DMS153 treated with DMSO at 0.1 percent for 48 hours (cell line): ENCODE measurements around the gene GGT5.
A peak's percentile ranks its signal among the peaks of the same experiment; 100 is the strongest.
"Not testable (repeated sequence)": the region's sequence is repeated elsewhere in the genome, so short reads cannot be mapped to it uniquely, and the experiment has no call there.

Source experiments
- DNase-seq: peaks from one replicate; lab custom pipeline; 2025; ENCODE audit not compliant: unreplicated experiment; lab: John Stamatoyannopoulos, UW

GGT5 gene

DNA sequence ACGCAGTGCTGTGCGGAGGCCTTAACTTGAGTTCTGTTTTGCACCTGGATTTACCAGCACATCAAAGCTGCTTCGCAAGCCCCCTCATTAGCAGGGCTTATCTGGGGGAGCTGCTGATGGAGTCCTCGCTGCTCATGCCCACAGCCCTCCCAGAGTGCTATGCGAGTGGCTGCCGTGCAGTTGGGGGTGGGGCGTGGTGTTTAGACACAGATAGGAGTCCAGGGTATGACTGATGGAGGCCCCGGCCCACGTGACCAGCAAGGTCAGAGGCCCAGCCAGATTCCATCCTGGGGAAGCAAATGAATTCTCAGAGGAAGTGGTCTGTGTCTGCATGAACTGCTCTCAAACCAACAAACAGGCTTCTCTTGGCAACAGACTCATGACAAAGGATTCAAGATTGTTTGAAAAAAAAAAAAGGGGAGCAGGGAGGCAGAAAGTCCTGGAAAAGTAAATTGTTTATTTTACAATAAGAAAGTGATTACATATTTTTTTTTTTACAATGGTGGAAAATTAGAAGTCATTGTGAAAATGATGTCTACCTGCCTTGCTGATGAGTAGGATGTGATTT, 19.5 kb upstream of the GGT5 start:
- not testable (repeated sequence) for DNase-seq

DNA sequence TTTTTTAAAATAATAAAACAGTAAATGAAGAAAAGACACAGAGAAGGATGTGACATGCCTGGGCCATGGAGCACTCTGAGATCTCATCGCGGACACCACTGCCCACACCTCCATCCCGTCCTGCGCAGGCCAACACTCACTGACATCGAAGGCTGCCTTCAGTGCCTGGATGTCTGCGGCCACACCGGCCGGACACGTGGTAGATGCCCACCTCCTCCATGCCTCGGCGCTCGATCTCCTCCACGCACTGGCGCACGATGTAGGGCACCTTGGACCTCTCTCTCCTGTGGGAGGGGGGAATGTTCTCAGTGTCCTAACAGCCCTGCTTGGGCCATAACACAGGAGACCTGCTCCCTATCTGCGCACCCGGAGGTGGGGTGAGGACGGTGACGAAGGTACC, 18.6 kb upstream of the GGT5 start:
- DNase-seq = not testable (repeated sequence)

- not testable (repeated sequence) for DNase-seq
Measured at GRCh38 chr22:24262185-24262749, 17.4 kb upstream of the GGT5 start.

GRCh38 chr22:24259459-24259858, 14.6 kb upstream of the GGT5 start:
- DNase-seq = not testable (repeated sequence)

GRCh38 chr22:24256736-24257135, 11.9 kb upstream of the GGT5 start:
- not testable (repeated sequence) for DNase-seq

DNA sequence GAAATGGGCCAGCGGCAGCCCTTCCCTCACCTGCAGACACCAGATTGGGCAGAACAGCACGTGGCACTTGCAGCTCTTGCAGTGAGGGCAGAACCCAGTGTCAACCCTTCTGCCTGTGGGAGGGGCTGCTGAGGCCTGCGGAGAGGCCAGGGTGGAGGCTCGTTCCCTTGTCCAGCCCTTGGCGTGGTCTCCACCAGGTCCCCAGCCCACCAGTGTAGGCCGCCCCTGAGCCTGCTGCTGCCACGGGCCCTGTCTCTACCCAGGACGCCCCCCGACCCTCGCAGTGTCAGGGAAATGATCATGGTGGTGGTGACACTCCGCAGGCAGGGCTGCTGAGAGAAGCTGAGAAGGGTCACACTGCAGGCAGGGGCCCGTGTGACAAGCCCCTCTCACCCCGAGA, 11.3 kb upstream of the GGT5 start:
- not testable (repeated sequence) for DNase-seq

DNA sequence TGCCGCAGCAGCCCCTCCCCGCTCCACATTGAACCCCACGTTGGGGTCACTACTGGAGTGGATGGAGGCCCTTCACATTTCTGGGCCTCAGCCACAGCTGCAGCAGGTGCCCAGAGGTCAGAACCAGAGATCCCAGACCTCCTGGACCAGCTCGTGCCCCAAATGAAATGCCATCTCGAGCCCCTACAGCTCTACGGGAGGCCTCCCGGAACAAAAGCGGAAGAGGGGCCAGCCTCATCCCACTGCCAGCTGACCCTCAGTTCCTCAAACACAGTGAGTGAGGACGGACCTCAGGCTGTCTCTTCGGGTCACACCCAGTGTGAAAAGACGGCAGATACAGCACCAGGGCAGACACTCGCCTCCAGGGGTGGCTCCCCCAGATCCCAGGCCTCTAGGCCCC, 8.2 kb upstream of the GGT5 start:
- not testable (repeated sequence) for DNase-seq

DNA sequence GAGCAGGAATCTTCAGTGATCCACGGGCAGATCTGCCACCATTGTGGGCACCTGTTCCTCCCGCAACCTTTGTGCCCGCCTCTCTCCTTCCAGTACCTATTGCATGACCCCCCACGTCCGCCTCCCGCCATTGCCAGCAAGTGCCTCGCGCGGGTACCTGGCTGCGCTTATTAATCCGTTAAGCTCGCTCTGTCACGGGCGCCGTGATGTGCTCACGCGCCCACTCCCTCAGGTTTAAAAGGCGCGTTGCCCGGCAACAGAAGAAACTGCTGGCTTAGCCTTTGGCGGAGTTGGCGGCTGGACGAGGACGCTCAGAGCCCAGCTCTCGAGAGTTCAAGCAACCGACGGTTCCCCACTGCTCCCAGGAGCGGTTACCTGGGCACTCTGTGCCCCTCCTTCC, 6.4 kb upstream of the GGT5 start:
- DNase-seq = not testable (repeated sequence)

DNA sequence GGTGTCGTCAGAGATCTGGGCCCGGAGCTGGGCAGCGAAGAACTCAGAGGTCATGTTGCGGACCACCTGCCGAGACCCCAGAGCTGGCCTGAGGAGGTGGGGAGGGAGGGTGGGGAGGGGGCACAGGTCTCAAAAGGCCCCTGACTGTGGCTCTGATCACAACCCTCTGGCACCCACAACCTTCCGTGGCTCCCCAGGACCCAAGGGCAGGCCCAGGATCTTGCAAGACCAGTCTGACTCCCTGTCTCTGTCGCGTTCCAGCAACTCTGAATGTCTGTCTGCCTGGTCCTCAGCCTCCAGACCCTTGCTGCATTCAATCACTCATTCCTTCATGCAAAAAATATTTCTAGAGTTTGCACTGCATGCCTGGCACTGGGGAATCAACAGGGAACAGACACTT, 4.5 kb upstream of the GGT5 start:
- not testable (repeated sequence) for DNase-seq

GRCh38 chr22:24248611-24249010, 3.7 kb upstream of the GGT5 start:
- not testable (repeated sequence) for DNase-seq

- DNase-seq = peak; percentile 13
Measured at GRCh38 chr22:24247564-24248344, 2.9 kb upstream of the GGT5 start.

GRCh38 chr22:24247011-24247507, 2.2 kb upstream of the GGT5 start:
- no peak for DNase-seq

DNA sequence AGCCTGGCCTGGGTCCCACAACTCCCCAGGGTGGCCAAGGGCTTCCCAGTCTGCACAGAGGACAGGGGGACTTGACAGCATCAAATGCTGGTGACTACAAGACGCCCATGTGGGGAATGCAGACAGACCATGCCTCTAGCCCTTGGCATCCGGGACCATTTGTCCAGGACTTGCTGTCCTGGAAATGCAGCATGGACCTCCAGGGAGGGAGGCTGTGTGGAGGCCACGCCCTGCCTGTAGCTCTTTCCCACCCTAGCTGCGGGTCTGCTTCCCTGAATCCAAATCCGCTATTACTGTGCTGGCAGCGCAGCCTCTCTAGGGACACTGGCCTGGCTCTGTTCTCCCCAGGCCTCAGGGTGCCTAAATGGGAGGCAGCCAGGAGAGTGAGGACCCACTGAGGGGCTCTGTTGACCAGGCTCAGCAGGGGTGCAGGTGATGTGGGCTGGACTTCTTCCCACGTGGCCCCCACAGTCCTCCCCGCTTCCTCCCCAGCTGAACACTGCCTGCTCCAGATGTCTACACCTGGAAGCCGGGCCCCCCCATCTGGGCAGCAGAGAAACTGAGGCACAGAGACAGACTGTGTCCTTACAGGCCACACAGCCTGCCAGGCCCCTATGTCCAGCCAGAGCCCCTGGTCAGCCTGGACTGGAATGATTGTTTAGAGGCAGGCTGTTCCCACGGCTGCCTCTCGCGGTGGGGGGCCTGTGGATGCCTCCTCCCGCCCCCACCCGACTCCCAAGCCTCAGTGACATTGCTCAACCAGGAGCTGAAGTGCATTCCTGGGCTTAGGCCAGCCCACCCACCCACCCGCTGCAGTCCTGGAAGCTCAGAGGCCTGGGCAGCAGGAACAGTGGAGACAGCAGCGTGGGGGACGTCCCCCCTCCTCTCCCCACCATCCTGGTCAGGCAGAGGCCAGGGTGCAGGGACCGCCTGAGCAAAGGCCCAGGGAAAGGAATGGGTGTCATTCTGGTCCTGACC, 991 bp upstream of the GGT5 start:
- not testable (repeated sequence) for DNase-seq

GRCh38 chr22:24244144-24244787, 616 bp downstream of the GGT5 start:
- no peak for DNase-seq

GRCh38 chr22:24243417-24243816, 1.5 kb downstream of the GGT5 start:
- not testable (repeated sequence) for DNase-seq

GRCh38 chr22:24240985-24241692, 3.7 kb downstream of the GGT5 start:
- not testable (repeated sequence) for DNase-seq

GRCh38 chr22:24240381-24240780, 4.5 kb downstream of the GGT5 start:
- DNase-seq = no peak

- not testable (repeated sequence) for DNase-seq
Measured at GRCh38 chr22:24238101-24238694, 6.7 kb downstream of the GGT5 start.

DNA sequence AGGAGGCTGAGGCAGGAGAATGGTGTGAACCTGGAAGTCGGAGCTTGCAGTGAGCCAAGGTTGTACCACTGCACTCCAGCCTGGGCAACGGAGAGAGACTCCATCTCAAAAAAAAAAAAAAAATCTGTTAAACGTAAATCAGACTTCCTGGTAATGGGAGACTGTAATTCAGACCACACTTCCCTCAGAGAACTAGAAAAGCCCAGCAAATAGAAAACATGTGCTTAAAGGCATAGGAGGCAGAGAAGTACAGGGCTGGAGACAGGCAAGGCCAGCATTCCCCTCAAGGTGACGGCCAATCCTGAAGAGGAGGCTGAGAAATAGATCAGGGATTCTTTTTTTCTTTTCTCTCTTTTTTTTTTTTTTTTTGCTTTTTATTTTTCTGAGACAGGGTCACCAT, 8.2 kb downstream of the GGT5 start:
- no peak for DNase-seq
